ENCODE data around the gene SMC1B.
"Not testable (repeated sequence)": the region's sequence is repeated elsewhere in the genome, so short reads cannot be mapped to it uniquely, and the experiment has no call there.

SMC1B gene

GRCh38 chr22:45335854-45336522, 77.4 kb downstream of the SMC1B start:
- H3K4me3 Mint-ChIP-seq: no peak overlapping the region
- no peak for DNase-seq (ENCODE audit: low spot score)
- H3K27me3 Mint-ChIP-seq (ENCODE audit: low read depth): no peaks in the 10 kb centered on the region
- H3K27ac Mint-ChIP-seq: no peak overlapping the region
- no peaks in the 10 kb centered on the region for H3K9me3 Mint-ChIP-seq
- H3K4me1 Mint-ChIP-seq (ENCODE audit: low read depth): peaks cover 10% of the 10 kb centered on the region
- peaks cover 67% of the 10 kb centered on the region for H3K36me3 Mint-ChIP-seq (ENCODE audit: low read depth)

DNA sequence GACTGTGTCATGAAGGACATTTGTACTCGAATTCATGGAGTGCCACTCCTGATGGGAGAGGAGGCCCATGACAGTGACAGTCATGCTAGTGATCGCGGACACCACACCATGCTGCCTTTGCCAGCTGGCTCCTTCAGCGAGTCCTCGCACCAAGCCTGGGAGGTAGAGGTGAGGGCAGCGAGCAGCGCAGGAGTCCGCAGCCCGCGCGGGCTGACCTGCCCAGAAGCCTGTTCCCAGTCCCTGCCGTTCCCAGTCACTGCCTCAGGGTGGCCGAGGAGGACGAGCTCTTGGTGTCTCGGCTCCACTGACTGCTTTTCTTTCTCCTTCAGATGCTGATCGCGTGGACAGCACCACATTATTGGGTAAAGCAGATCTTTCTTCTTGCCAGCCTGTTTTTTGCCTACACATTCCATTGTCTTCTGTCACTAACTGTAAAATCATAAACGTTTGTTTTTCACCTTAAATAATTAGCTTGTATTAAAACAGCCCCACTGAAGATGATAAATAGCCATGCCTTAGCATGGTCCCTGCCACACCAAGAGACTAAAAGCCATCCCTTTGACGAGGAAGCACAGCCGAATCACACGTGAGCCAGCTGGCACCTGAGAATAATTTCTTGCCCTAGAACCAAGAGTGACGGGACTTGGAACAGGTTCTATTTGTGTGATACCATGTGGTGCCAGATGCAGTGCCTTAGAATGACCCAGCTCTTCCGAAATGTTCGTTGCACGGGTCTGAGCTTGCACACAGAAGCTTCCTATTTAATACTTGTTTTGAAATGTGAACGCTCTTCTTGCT, 78.2 kb downstream of the SMC1B start:
- Mint-ChIP-seq H3K4me3 (no peak overlapping the region), H3K4me1 (ENCODE audit: low read depth) (peaks cover 5% of the 10 kb centered on the region), H3K27ac (no peak overlapping the region), H3K36me3 (ENCODE audit: low read depth) (peaks cover 67% of the 10 kb centered on the region), H3K27me3 (ENCODE audit: low read depth) (no peaks in the 10 kb centered on the region), H3K9me3 (no peaks in the 10 kb centered on the region)
- no peak for DNase-seq (ENCODE audit: low spot score)

GRCh38 chr22:45334528-45334927, 78.9 kb downstream of the SMC1B start:
- H3K9me3 Mint-ChIP-seq: no peaks in the 10 kb centered on the region
- no peak overlapping the region for H3K4me3 Mint-ChIP-seq
- peaks cover 62% of the 10 kb centered on the region for H3K36me3 Mint-ChIP-seq (ENCODE audit: low read depth)
- H3K4me1 Mint-ChIP-seq (ENCODE audit: low read depth): peaks cover 5% of the 10 kb centered on the region
- no peak overlapping the region for H3K27ac Mint-ChIP-seq
- no peaks in the 10 kb centered on the region for H3K27me3 Mint-ChIP-seq (ENCODE audit: low read depth)
- DNase-seq (ENCODE audit: low spot score): no peak

- H3K27ac Mint-ChIP-seq: no peak overlapping the region
- H3K27me3 Mint-ChIP-seq (ENCODE audit: low read depth): no peaks in the 10 kb centered on the region
- H3K4me1 Mint-ChIP-seq (ENCODE audit: low read depth): peaks cover 5% of the 10 kb centered on the region
- H3K4me3 Mint-ChIP-seq: no peak overlapping the region
- no peak for DNase-seq (ENCODE audit: low spot score)
- H3K9me3 Mint-ChIP-seq: no peaks in the 10 kb centered on the region
- H3K36me3 Mint-ChIP-seq (ENCODE audit: low read depth): peaks cover 67% of the 10 kb centered on the region
These were observed 79.3 kb downstream of the SMC1B start for GRCh38 chr22:45334068-45334467.

GRCh38 chr22:45332001-45332400, 81.4 kb downstream of the SMC1B start:
- peaks cover 68% of the 10 kb centered on the region for H3K36me3 Mint-ChIP-seq (ENCODE audit: low read depth)
- H3K27me3 Mint-ChIP-seq (ENCODE audit: low read depth): no peaks in the 10 kb centered on the region
- DNase-seq (ENCODE audit: low spot score): no peak
- peaks cover 5% of the 10 kb centered on the region for H3K4me1 Mint-ChIP-seq (ENCODE audit: low read depth)
- H3K4me3 Mint-ChIP-seq: no peak overlapping the region
- no peak overlapping the region for H3K27ac Mint-ChIP-seq
- H3K9me3 Mint-ChIP-seq: no peaks in the 10 kb centered on the region

DNA sequence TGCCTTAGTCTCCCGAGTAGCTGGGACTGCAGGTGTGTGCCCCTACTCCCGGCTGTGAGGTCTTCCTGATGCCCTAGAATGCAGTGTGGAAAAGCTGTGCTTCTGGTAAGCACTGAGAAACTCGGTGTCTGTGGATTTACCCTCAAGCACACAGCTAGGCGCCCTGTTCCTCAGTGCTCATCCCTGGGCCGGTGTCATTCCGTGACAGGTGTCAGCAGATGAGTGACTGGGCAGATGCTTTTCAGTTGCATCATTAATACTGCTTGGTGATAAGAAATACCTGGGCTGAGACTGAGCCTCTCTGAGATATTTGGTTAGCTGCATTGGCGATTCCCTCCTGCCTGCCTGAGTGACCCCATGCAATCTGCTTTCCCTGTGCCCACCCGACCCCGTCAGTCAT, 81.9 kb downstream of the SMC1B start:
- Mint-ChIP-seq H3K4me3 (no peak overlapping the region), H3K9me3 (no peaks in the 10 kb centered on the region), H3K27ac (peak overlapping the region; percentile 24), H3K4me1 (ENCODE audit: low read depth) (peaks cover 5% of the 10 kb centered on the region), H3K27me3 (ENCODE audit: low read depth) (no peaks in the 10 kb centered on the region), H3K36me3 (ENCODE audit: low read depth) (peaks cover 64% of the 10 kb centered on the region)
- DNase-seq (ENCODE audit: low spot score): no peak

DNA sequence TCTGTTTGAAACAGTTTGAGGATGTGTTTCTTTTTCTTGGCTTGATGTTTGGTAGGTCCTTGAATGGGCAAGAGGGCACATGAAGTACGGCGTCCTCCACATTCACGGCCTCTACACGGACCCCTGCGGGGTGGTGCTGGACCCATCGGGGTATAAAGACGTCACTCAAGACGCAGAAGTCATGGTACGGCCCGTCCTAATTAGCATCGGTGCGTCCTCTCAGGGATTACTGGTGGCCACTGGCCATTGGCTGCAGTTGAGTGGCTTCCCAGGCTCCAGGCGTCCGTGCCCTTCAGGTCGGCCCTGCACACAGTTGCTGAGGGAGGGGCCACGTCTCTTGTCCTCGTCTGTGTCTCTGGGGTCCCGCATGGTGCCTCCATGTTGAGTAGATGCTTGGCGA, 82.9 kb downstream of the SMC1B start:
- no peak overlapping the region for H3K4me3 Mint-ChIP-seq
- peaks cover 60% of the 10 kb centered on the region for H3K36me3 Mint-ChIP-seq (ENCODE audit: low read depth)

GRCh38 chr22:45329530-45329936, 83.9 kb downstream of the SMC1B start:
- H3K27ac Mint-ChIP-seq: no peak overlapping the region
- H3K4me1 Mint-ChIP-seq (ENCODE audit: low read depth): peaks cover 5% of the 10 kb centered on the region
- H3K27me3 Mint-ChIP-seq (ENCODE audit: low read depth): no peaks in the 10 kb centered on the region
- no peak for DNase-seq (ENCODE audit: low spot score)
- H3K9me3 Mint-ChIP-seq: no peaks in the 10 kb centered on the region
- H3K4me3 Mint-ChIP-seq: no peak overlapping the region
- peaks cover 59% of the 10 kb centered on the region for H3K36me3 Mint-ChIP-seq (ENCODE audit: low read depth)

More for the DNA sequence above, 82.9 kb downstream of the SMC1B start:
- DNase-seq (ENCODE audit: low spot score): no peak
- no peaks in the 10 kb centered on the region for H3K9me3 Mint-ChIP-seq
- H3K27ac Mint-ChIP-seq: no peak overlapping the region
- H3K4me1 Mint-ChIP-seq (ENCODE audit: low read depth): peaks cover 5% of the 10 kb centered on the region
- H3K27me3 Mint-ChIP-seq (ENCODE audit: low read depth): no peaks in the 10 kb centered on the region

DNA sequence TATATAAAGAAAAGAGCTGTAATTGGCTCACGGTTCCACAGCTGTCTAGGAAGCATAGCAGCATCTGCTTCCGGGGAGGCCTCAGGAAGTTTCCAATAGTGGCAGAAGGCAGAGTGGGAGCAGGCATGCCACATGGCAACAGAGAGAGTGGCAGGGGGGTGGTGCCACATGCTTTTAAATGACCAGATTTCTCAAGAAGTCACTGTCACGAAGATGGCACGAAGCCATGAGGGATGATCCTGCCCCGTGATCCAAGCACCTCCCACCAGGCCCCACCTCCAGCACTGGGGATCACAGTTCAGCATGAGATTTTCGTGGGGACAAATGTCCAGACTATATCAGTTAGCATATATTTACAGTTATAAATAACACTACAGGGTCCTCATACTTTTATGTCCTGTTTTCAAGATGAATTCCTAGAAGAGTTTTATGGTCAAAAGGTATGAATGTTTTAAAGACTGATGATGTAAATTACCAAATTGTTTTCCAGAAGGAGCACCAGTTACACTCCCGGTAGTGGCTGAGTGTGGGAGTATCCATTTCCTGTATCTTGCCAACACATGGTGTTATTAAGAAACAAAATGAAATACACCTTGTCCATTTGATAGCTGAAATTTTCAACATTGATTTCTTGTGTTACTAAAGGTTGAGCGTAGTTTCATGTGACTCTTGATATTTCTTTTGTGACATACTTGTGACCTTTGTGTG, 84.4 kb downstream of the SMC1B start:
- Mint-ChIP-seq H3K36me3 (ENCODE audit: low read depth) (peaks cover 57% of the 10 kb centered on the region), H3K27ac (no peak overlapping the region), H3K4me1 (ENCODE audit: low read depth) (peaks cover 1% of the 10 kb centered on the region), H3K9me3 (no peaks in the 10 kb centered on the region), H3K27me3 (ENCODE audit: low read depth) (no peaks in the 10 kb centered on the region), H3K4me3 (no peak overlapping the region)
- DNase-seq (ENCODE audit: low spot score): no peak

DNA sequence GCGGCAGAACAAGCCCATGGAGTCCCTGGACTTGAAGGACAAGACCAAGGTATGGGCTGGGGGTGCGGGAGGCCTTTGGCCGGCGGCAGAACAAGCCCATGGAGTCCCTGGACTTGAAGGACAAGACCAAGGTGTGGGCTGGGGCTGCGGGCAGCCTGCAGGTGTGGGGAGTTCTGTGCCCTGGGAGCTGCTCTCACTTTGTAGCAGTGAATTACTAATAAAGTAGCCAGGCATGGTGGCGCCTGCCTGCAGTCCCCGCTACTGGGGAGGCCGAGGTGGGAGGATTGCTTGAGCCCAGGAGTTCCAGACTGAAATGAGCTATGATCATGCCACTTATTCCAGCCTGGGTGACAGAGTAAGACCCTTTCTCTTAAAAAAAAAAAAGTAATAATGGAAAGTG, 85.1 kb downstream of the SMC1B start:
- not testable (repeated sequence) for H3K4me1 Mint-ChIP-seq (ENCODE audit: low read depth); H3K4me3 Mint-ChIP-seq; DNase-seq (ENCODE audit: low spot score); H3K27me3 Mint-ChIP-seq (ENCODE audit: low read depth); H3K9me3 Mint-ChIP-seq; H3K27ac Mint-ChIP-seq
- peaks cover 60% of the 10 kb centered on the region for H3K36me3 Mint-ChIP-seq (ENCODE audit: low read depth)

DNA sequence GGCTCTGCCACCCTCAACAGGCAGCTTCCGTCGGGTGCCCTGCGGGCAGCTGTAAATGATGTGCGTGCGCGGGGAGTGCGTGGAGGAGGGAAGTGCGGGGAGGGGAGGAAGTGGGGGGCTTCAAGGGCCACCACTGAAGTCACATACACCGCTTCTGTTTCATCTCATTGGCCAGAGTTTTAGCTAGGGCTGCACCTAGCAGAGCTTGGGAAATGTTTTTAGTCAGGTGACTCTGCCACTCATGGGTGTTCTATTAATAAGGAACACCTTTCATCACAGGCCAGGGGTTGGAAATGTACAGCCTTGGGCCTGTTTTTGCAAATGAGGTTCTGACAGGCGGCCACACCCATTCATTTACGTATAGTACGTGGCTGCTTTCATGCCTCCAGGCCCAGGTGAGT, 89.1 kb downstream of the SMC1B start:
- no peak for DNase-seq (ENCODE audit: low spot score)
- H3K4me1 Mint-ChIP-seq (ENCODE audit: low read depth): peaks cover 18% of the 10 kb centered on the region
- no peak overlapping the region for H3K4me3 Mint-ChIP-seq
- no peaks in the 10 kb centered on the region for H3K27me3 Mint-ChIP-seq (ENCODE audit: low read depth)
- no peaks in the 10 kb centered on the region for H3K9me3 Mint-ChIP-seq
- peak overlapping the region; percentile 36 for H3K27ac Mint-ChIP-seq
- peaks cover 55% of the 10 kb centered on the region for H3K36me3 Mint-ChIP-seq (ENCODE audit: low read depth)

DNA sequence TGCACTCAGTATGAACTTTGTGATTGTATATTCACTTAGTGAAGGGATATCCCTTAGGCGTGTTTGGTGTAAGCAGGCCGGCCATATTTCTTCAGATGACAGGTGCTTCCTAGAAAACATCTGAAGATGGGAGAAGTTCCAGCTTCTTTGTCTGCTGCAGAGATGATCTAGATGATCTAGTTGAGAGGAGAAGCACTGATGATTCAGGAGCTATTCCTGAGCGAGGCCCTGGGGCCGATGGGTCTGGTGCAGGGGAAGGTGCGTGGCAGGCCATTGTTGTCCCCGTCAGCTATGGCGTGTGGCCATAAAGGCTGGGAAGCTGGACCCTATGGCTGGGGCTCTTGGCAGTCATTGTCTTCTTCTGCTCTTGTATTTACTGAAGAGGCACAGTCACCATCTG, 89.7 kb downstream of the SMC1B start:
- no peak for DNase-seq (ENCODE audit: low spot score)
- Mint-ChIP-seq H3K27ac (peak overlapping the region; percentile 20), H3K27me3 (ENCODE audit: low read depth) (no peaks in the 10 kb centered on the region), H3K4me1 (ENCODE audit: low read depth) (peaks cover 22% of the 10 kb centered on the region), H3K36me3 (ENCODE audit: low read depth) (peaks cover 50% of the 10 kb centered on the region), H3K9me3 (no peaks in the 10 kb centered on the region), H3K4me3 (peak overlapping the region; percentile 40)

- Mint-ChIP-seq H3K9me3 (no peaks in the 10 kb centered on the region), H3K27me3 (ENCODE audit: low read depth) (no peaks in the 10 kb centered on the region), H3K4me3 (peak overlapping the region; percentile 40), H3K4me1 (ENCODE audit: low read depth) (peaks cover 29% of the 10 kb centered on the region), H3K27ac (peak overlapping the region; percentile 20), H3K36me3 (ENCODE audit: low read depth) (peaks cover 47% of the 10 kb centered on the region)
- no peak for DNase-seq (ENCODE audit: low spot score)
These were observed 90.4 kb downstream of the SMC1B start for GRCh38 chr22:45322873-45323525.

GRCh38 chr22:45321827-45322226, 91.6 kb downstream of the SMC1B start:
- Mint-ChIP-seq H3K9me3 (no peaks in the 10 kb centered on the region), H3K4me3 (no peak overlapping the region), H3K36me3 (ENCODE audit: low read depth) (peaks cover 39% of the 10 kb centered on the region), H3K27ac (peak overlapping the region; percentile 46), H3K4me1 (ENCODE audit: low read depth) (peaks cover 35% of the 10 kb centered on the region), H3K27me3 (ENCODE audit: low read depth) (no peaks in the 10 kb centered on the region)
- DNase-seq (ENCODE audit: low spot score): no peak

Measured in T-helper 2 cell treated with Interferon-gamma antibody and Interleukin-4, amounts not matched to agents 5 μg/mL and 100 μg/mL, for 36 hours (primary cell).